K562 (cell line): ENCODE data around the gene PRODH. TPM values are rescaled to one million over a fixed set of nuclear protein-coding genes. Genes with fewer than 3 reads are reported as not detected.
A peak's percentile ranks its signal among the peaks of the same experiment; 100 is the strongest.

Source experiments
- ATAC-seq: fragments of 200-7000 bp; cut with Tn5 transposase; 3 replicates; pipeline ENCODE4 v1.9.1; 2020; ENCODE audit warnings: moderate library complexity
- Bru-seq: library from RNA; stranded (reverse); fragments of 400-500 nt; gene quantifications from one replicate; lab custom pipeline; 2021; lab: Mats Ljungman, UMichigan
- BruChase-seq, 2 experiments: library from RNA; stranded (reverse); fragments of 400-500 nt; gene quantifications; one replicate each; lab custom pipeline; 2021; lab: Mats Ljungman, UMichigan
- BruUV-seq: library from RNA; stranded (reverse); fragments of 400-500 nt; replicated peaks from 2 replicates; lab custom pipeline; 2021; lab: Mats Ljungman, UMichigan
- CTCF ChIA-PET: fragments of 300-600 bp; formaldehyde crosslinking; extraction: SDS; loops from one replicate; lab custom pipeline; 2021; ENCODE audit warnings: low intra/inter-chr PET ratio; lab: Yijun Ruan, JAX
- POLR2A ChIA-PET: fragments of 300-600, 350-650 bp; sonication (Branson Sonifier 250); formaldehyde crosslinking; extraction: SDS; loops from one replicate; lab custom pipeline; 2021; ENCODE audit warnings: antibody characterized with exemption, inconsistent platforms; lab: Yijun Ruan, JAX
- DNase-seq, 4 experiments: peaks; one replicate each; pipeline versions ENCODE4 v3.0.0 to v3.0.0-alpha.2; 2011 to 2018; ENCODE audit warnings: low spot score in 3 of 4, mixed read lengths in 3 of 4; ENCODE audit errors: extremely low read depth in 1 of 4
- FAIRE-seq: peaks from 2 replicates; lab custom pipeline; 2011; peaks lifted over from hg19 to GRCh38; lab: Jason Lieb, UNC
- H2AFZ ChIP-seq: 2 replicates; pipeline ENCODE4 v1.6.0; 2011; ENCODE audit warnings: low read depth, low read length, control low read depth, inconsistent platforms
- H3K27ac ChIP-seq: fragments of 200-600 bp; 3 replicates; pipeline ENCODE4 v1.8.0; 2011; ENCODE audit warnings: low read depth, mild to moderate bottlenecking, control low read depth, inconsistent platforms, low read length, moderate library complexity, mixed read lengths; ENCODE audit errors: extremely low read depth
- H3K27me3 ChIP-seq, 2 experiments: fragments of 300-600 bp in 1 of 2; 2 replicates in 1 of 2; 3 replicates in 1 of 2; pipeline versions ENCODE4 v1.6.0 to v1.8.0; 2011; ENCODE audit warnings: inconsistent platforms in 2 of 2, low read length in 2 of 2, mild to moderate bottlenecking in 1 of 2, mixed read lengths in 1 of 2, moderate library complexity in 1 of 2; ENCODE audit not compliant: control insufficient read depth in 2 of 2, insufficient read depth in 2 of 2
- H3K36me3 ChIP-seq: fragments of 300-600 bp; 3 replicates; pipeline ENCODE4 v1.8.0; 2011; ENCODE audit warnings: mild to moderate bottlenecking, low read length, inconsistent platforms; ENCODE audit not compliant: control insufficient read depth, insufficient read depth
- H3K4me1 ChIP-seq, 2 experiments: fragments of 200-600 bp in 1 of 2; replicated peaks in 1 of 2; 2 replicates in 1 of 2; 3 replicates in 1 of 2; pipeline versions ENCODE4 v1.5.1 to v1.8.0; 2011; ENCODE audit warnings: inconsistent platforms in 2 of 2, low read length in 2 of 2, mild to moderate bottlenecking in 1 of 2, mixed read lengths in 1 of 2, moderate library complexity in 1 of 2; ENCODE audit not compliant: control insufficient read depth in 2 of 2, insufficient read depth in 2 of 2
- H3K4me2 ChIP-seq: 2 replicates; pipeline ENCODE4 v1.6.1; 2011; ENCODE audit warnings: low read length, control low read depth, inconsistent platforms, mixed read lengths; ENCODE audit not compliant: insufficient read depth
- H3K4me3 ChIP-seq: fragments of 200-600 bp; sonication (generic), shearing (Covaris generic); 2 replicates; pipeline ENCODE4 v1.5.1; 2016; ENCODE audit warnings: control low read depth, inconsistent platforms
- H3K79me2 ChIP-seq: fragments of 200-600 bp; 3 replicates; pipeline ENCODE4 v1.8.0; 2011; ENCODE audit warnings: low read length, inconsistent platforms; ENCODE audit not compliant: control insufficient read depth, insufficient read depth
- H3K9ac ChIP-seq, 2 experiments: 2 replicates each; pipeline versions ENCODE4 v1.6.0 to v1.6.1; 2011; ENCODE audit warnings: low read depth in 2 of 2, low read length in 2 of 2, control low read depth in 1 of 2, inconsistent platforms in 1 of 2, mild to moderate bottlenecking in 1 of 2, mixed read lengths in 1 of 2; ENCODE audit not compliant: insufficient read depth in 1 of 2
- H3K9me1 ChIP-seq: one replicate; pipeline ENCODE4 v1.6.0; 2011; ENCODE audit warnings: inconsistent platforms, mild to moderate bottlenecking, low read length, moderate library complexity; ENCODE audit not compliant: control insufficient read depth, insufficient read depth
- H3K9me3 ChIP-seq: replicated peaks from 2 replicates; pipeline ENCODE4 v1.5.1; 2011; ENCODE audit warnings: low read depth, low read length, inconsistent platforms; ENCODE audit not compliant: control insufficient read depth, insufficient read depth
- H4K20me1 ChIP-seq: replicated peaks from 2 replicates; pipeline ENCODE4 v1.6.1; 2011; ENCODE audit warnings: low read length, inconsistent platforms, mixed read lengths; ENCODE audit not compliant: control insufficient read depth, insufficient read depth
- PRPF4 ChIP-seq: fragments of 200-400 bp; formaldehyde crosslinking; IDR thresholded peaks from one replicate; pipeline ENCODE4 v1.6.1; 2017; ENCODE audit warnings: low read length, low read depth, mild to moderate bottlenecking; ENCODE audit not compliant: insufficient read depth, poor library complexity, severe bottlenecking
- RBFOX2 ChIP-seq: fragments of 200-400 bp; formaldehyde crosslinking; IDR thresholded peaks from 2 replicates; pipeline ENCODE4 v1.6.1; 2017; ENCODE audit warnings: low read depth, mild to moderate bottlenecking, low read length, moderate library complexity
- RNF2 ChIP-seq: sonication (generic); IDR thresholded peaks from 2 replicates; pipeline ENCODE4 v1.6.1; 2016
- ZHX1 ChIP-seq: fragments of 150-350 bp; conservative IDR thresholded peaks from 2 replicates; pipeline ENCODE4 v1.6.1; 2014; ENCODE audit warnings: low read length
- ZNF174 ChIP-seq: fragments of 250-450 bp; sonication (Bioruptor Pico); IDR thresholded peaks from 2 replicates; pipeline ENCODE4 v1.4.0; 2020; ENCODE audit warnings: mild to moderate bottlenecking
- WGBS: fragments of 100-300 bp; shearing (Covaris generic); methylation state at CpG from one replicate; pipeline ENCODE4 v1.1.6; 2016; ENCODE audit warnings: low coverage, mixed read lengths; ENCODE audit not compliant: insufficient coverage; ENCODE audit errors: missing lambda C conversion rate; 5-methylcytosine and 5-hydroxymethylcytosine counted together
- in situ Hi-C: fragments of 300-500 bp; cut with MboI; formaldehyde crosslinking; loops from 4 replicates; pipeline ENCODE4 v1.15.0; 2018; ENCODE audit warnings: inconsistent platforms, mixed read lengths
- intact Hi-C: fragments of 100-400 bp; cut with micrococcal nuclease; formaldehyde crosslinking; loops from 2 replicates; pipeline ENCODE4 v1.14.2; 2022
- long read RNA-seq, 3 experiments: library from polyadenylated mRNA in 2 of 3; library from RNA in 1 of 3; unstranded in 2 of 3; stranded (forward) in 1 of 3; transcript quantifications; one replicate each; pipeline ENCODE4 v2.0.0, GENCODE V29; 2019 to 2022
- polyA minus RNA-seq, 3 experiments: library from RNA; depleted of rRNA, polyadenylated mRNA; stranded (reverse); fragments of >200 nt; gene quantifications; 2 replicates each; pipeline ENCODE4 v1.2.3, GENCODE V29; 2011
- polyA plus RNA-seq, 8 experiments: library from polyadenylated mRNA; depleted of rRNA in 4 of 8; stranded (reverse) in 5 of 8; unstranded in 3 of 8; fragments of >200 nt; fragmentation: Nextera tagmentation in 2 of 8; fragmentation: Illumina TruSeq in 1 of 8; extraction: Ambion mirVana in 2 of 8; extraction: Trizol in 1 of 8; gene quantifications; 2 replicates each; pipeline versions ENCODE4 v1.2.1 to v1.2.3, GENCODE V29; 2011 to 2014; ENCODE audit warnings: inconsistent platforms in 1 of 8, missing spikeins in 1 of 8
- total RNA-seq, 7 experiments: library from RNA; depleted of rRNA in 6 of 7; stranded (reverse); fragments of >200 nt in 6 of 7; fragmentation: Illumina TruSeq in 2 of 7; extraction: Trizol in 2 of 7; gene quantifications; 2 replicates each; pipeline versions ENCODE4 v1.2.1 to v1.2.3, GENCODE V29; 2011 to 2021; ENCODE audit warnings: low replicate concordance in 1 of 7

Gene PRODH
- 0.09 and 0.23 TPM in 2 replicates for total RNA-seq (2011; cell fraction: chromatin; rRNA removed; ENCODE audit: low replicate concordance)
- 0.17 TPM in 1 of 2 replicates, not detected in the other for total RNA-seq (2011; cell fraction: nucleolus; rRNA removed)
- total RNA-seq (2011; cell fraction: nucleoplasm; rRNA removed), result not detected in 2 replicates
- total RNA-seq (2014; rRNA removed), result not detected in 2 replicates
- total RNA-seq (2014; rRNA removed; fragmentation: Illumina TruSeq; extraction: Trizol), result not detected in 2 replicates
- not detected in 2 replicates for total RNA-seq (2015; rRNA removed; fragmentation: Illumina TruSeq; extraction: Trizol)
- not detected in 2 replicates for total RNA-seq (2021)
- 0.11 TPM in 1 of 2 replicates, not detected in the other for polyA plus RNA-seq (2011; rRNA removed)
- polyA plus RNA-seq (2011; cell fraction: cytosol; rRNA removed), result 0.03 TPM in 1 of 2 replicates, not detected in the other
- 0.26 TPM in 1 of 2 replicates, not detected in the other for polyA plus RNA-seq (2011; cell fraction: nucleus; rRNA removed)
- polyA plus RNA-seq (2012), result 0.01 TPM in 1 of 2 replicates, not detected in the other
- polyA plus RNA-seq (2014; fragmentation: Illumina TruSeq; extraction: Trizol), result not detected in 2 replicates
- polyA plus RNA-seq (2014; fragmentation: Nextera tagmentation; extraction: Ambion mirVana), result not detected
- 0.07 TPM in 1 of 2 replicates, not detected in the other for polyA plus RNA-seq (2014; rRNA removed)
- polyA minus RNA-seq (2011; rRNA and poly(A)+ RNA removed), result not detected in 2 replicates
- polyA minus RNA-seq (2011; cell fraction: cytosol; rRNA and poly(A)+ RNA removed), result not detected in 2 replicates
- polyA minus RNA-seq (2011; cell fraction: nucleus; rRNA and poly(A)+ RNA removed), result 0.40 TPM in 1 of 2 replicates, not detected in the other
- percentile 1 among the genes with signal in this experiment for Bru-seq, nascent RNA
- not detected for BruChase-seq, experiment 1, labeled RNA remaining after a 2-hour chase
- BruChase-seq, experiment 2, labeled RNA remaining after a 6-hour chase, result not detected
- long read RNA-seq, experiment 1, result 0 reads
- long read RNA-seq, experiment 2, result 0 reads
- long read RNA-seq, experiment 3, result 0 reads

- H2AFZ ChIP-seq, result no peak within 1 kb of the TSS
- no peak within 1 kb of the TSS for H3K4me2 ChIP-seq
- H3K9me3 ChIP-seq, result no peaks in the 10 kb centered on the region
- no peak within 1 kb of the TSS for H3K9ac ChIP-seq
- no peak for DNase-seq
- peak; percentile 81 for ATAC-seq
- H3K9me1 ChIP-seq, result no peaks in the 10 kb centered on the region
- in situ Hi-C loops (no loop called here), intact Hi-C loops (no loop called here)
- H3K79me2 ChIP-seq, result no peaks in the 10 kb centered on the region
- H3K27ac ChIP-seq, result no peak within 1 kb of the TSS
- H3K4me1 ChIP-seq, result no peaks in the 10 kb centered on the region
- H3K36me3 ChIP-seq, result no peaks in the 10 kb centered on the region
- BruUV-seq, result no TSS peak
- no peak for FAIRE-seq
- H4K20me1 ChIP-seq, result no peaks in the 10 kb centered on the region
- CTCF ChIA-PET, result no interaction called here
- POLR2A ChIA-PET, result interaction anchor here (0.7 kb wide), 1 partner anchor 1506 kb away, joined by 4 read pairs; no protein-coding TSS in a partner anchor
- H3K27me3 ChIP-seq, result no peaks in the 10 kb centered on the region
- TF ChIP-seq ZHX1 (no peak), RNF2 (no peak), PRPF4 (no peak), RBFOX2 (no peak), ZNF174 (CRISPR knock-in tag) (no peak)
- no CpG with 5 or more reads among the region's 67 CpGs for WGBS
- no peak within 1 kb of the TSS for H3K4me3 ChIP-seq
These were observed at the start of gene PRODH for GRCh38 chr22:18935889-18936529. Gene PRODH, minus strand, starts transcription at chr22:18936293. Its CDS starts 6 bp downstream, at chr22:18936287.
